HEK293 (cell line): ENCODE measurements around the gene C19orf12.

Experiments used
- AEBP2 ChIP-seq: fragments of 450-650 bp; formaldehyde crosslinking; IDR thresholded peaks from 2 replicates; pipeline ENCODE4 v1.5.1; 2016; ENCODE audit warnings: missing biosample characterization, missing genetic modification characterization, borderline replicate concordance
- HOXC10 ChIP-seq: sonication (generic); formaldehyde crosslinking; IDR thresholded peaks from 2 replicates; pipeline ENCODE4 v1.8.1; 2023; ENCODE audit warnings: mild to moderate bottlenecking, missing genetic modification reagents
- KLF16 ChIP-seq: fragments of 450-650 bp; formaldehyde crosslinking; IDR thresholded peaks from 2 replicates; pipeline ENCODE4 v1.5.1; 2017; ENCODE audit warnings: missing biosample characterization, missing genetic modification characterization
- PATZ1 ChIP-seq: fragments of 450-650 bp; formaldehyde crosslinking; IDR thresholded peaks from 2 replicates; pipeline ENCODE4 v1.5.1; 2016; ENCODE audit warnings: missing biosample characterization, missing genetic modification characterization
- PRDM10 ChIP-seq: fragments of 450-650 bp; formaldehyde crosslinking; IDR thresholded peaks from 2 replicates; pipeline ENCODE4 v1.5.1; 2016; ENCODE audit warnings: missing biosample characterization, missing genetic modification characterization
- REST ChIP-seq: fragments of 450-650 bp; formaldehyde crosslinking; IDR thresholded peaks from 2 replicates; pipeline ENCODE4 v1.5.1; 2016; ENCODE audit warnings: missing biosample characterization, missing genetic modification characterization
- SP3 ChIP-seq: fragments of 450-650 bp; formaldehyde crosslinking; IDR thresholded peaks from 2 replicates; pipeline ENCODE4 v1.5.1; 2016; ENCODE audit warnings: missing biosample characterization, missing genetic modification characterization
- TSHZ1 ChIP-seq: fragments of 450-650 bp; formaldehyde crosslinking; IDR thresholded peaks from 2 replicates; pipeline ENCODE4 v1.5.1; 2016; ENCODE audit warnings: missing biosample characterization, missing genetic modification characterization, borderline replicate concordance
- ZEB2 ChIP-seq: fragments of 450-650 bp; formaldehyde crosslinking; IDR thresholded peaks from 2 replicates; pipeline ENCODE4 v1.5.1; 2016; ENCODE audit warnings: missing biosample characterization, missing genetic modification characterization
- ZFP69B ChIP-seq: fragments of 450-650 bp; formaldehyde crosslinking; IDR thresholded peaks from 2 replicates; pipeline ENCODE4 v1.5.1; 2016; ENCODE audit warnings: missing biosample characterization, missing genetic modification characterization
- ZIC2 ChIP-seq: fragments of 450-650 bp; formaldehyde crosslinking; IDR thresholded peaks from 2 replicates; pipeline ENCODE4 v1.5.1; 2016; ENCODE audit warnings: missing biosample characterization, missing genetic modification characterization
- ZNF16 ChIP-seq: fragments of 450-650 bp; formaldehyde crosslinking; IDR thresholded peaks from 2 replicates; pipeline ENCODE4 v1.5.1; 2016; ENCODE audit warnings: low read depth, missing biosample characterization, missing genetic modification characterization
- ZNF174 ChIP-seq: fragments of 450-650 bp; formaldehyde crosslinking; IDR thresholded peaks from 2 replicates; pipeline ENCODE4 v1.5.0; 2017; ENCODE audit warnings: missing biosample characterization, mild to moderate bottlenecking, missing genetic modification characterization
- ZNF354C ChIP-seq: fragments of 450-650 bp; formaldehyde crosslinking; IDR thresholded peaks from 2 replicates; pipeline ENCODE4 v1.5.1; 2016; ENCODE audit warnings: missing biosample characterization, missing genetic modification characterization, low read depth, borderline replicate concordance
- ZNF366 ChIP-seq: fragments of 450-650 bp; formaldehyde crosslinking; conservative IDR thresholded peaks from 2 replicates; pipeline ENCODE4 v1.5.1; 2016; ENCODE audit warnings: missing biosample characterization, missing genetic modification characterization
- ZNF398 ChIP-seq: fragments of 450-650 bp; formaldehyde crosslinking; IDR thresholded peaks from 2 replicates; pipeline ENCODE4 v1.5.1; 2017; ENCODE audit warnings: missing biosample characterization, missing genetic modification characterization
- ZNF426 ChIP-seq: fragments of 450-650 bp; formaldehyde crosslinking; IDR thresholded peaks from 2 replicates; pipeline ENCODE4 v1.5.1; 2017; ENCODE audit warnings: missing biosample characterization, missing genetic modification characterization, mild to moderate bottlenecking, inconsistent platforms, moderate library complexity
- ZNF530 ChIP-seq: fragments of 450-650 bp; formaldehyde crosslinking; IDR thresholded peaks from 2 replicates; pipeline ENCODE4 v1.5.1; 2016; ENCODE audit warnings: low read depth, missing biosample characterization, missing genetic modification characterization
- ZNF658 ChIP-seq: fragments of 450-650 bp; formaldehyde crosslinking; IDR thresholded peaks from 2 replicates; pipeline ENCODE4; 2016; ENCODE audit warnings: missing biosample characterization, missing genetic modification characterization
- ZNF76 ChIP-seq: fragments of 450-650 bp; formaldehyde crosslinking; IDR thresholded peaks from 2 replicates; pipeline ENCODE4; 2016; ENCODE audit warnings: low read depth, missing biosample characterization, missing genetic modification characterization, borderline replicate concordance
- ZNF791 ChIP-seq: fragments of 450-650 bp; formaldehyde crosslinking; IDR thresholded peaks from 2 replicates; pipeline ENCODE4 v1.5.1; 2016; ENCODE audit warnings: missing biosample characterization, missing genetic modification characterization
- ZSCAN23 ChIP-seq: fragments of 450-650 bp; formaldehyde crosslinking; IDR thresholded peaks from 2 replicates; pipeline ENCODE4 v1.5.1; 2016; ENCODE audit warnings: missing biosample characterization, missing genetic modification characterization

C19orf12 gene

GRCh38 chr19:29662604-29663404 is 52.3 kb downstream of the C19orf12 start (continued):
- no peak for TF ChIP-seq AEBP2 (tag by site-specific recombination)
- TF ChIP-seq ZNF354C (tag by site-specific recombination): no peak
- no peak for TF ChIP-seq ZNF16 (tag by site-specific recombination)
- TF ChIP-seq ZNF76 (tag by site-specific recombination): peak; percentile 67; the same call in 1 of the 2 replicates
- TF ChIP-seq ZEB2: peak; percentile 26; the same call in 1 of the 2 replicates
- no peak for TF ChIP-seq TSHZ1 (tag by site-specific recombination)
- TF ChIP-seq SP3 (tag by site-specific recombination): peak; percentile 13; the same call in 1 of the 2 replicates
- TF ChIP-seq ZNF791: no peak
- peak; percentile 42 for TF ChIP-seq REST
- peak; percentile 100 for TF ChIP-seq ZIC2 (tag by site-specific recombination)
- no peak; the same call in 1 of the 2 replicates for TF ChIP-seq ZFP69B (tag by site-specific recombination)
- TF ChIP-seq ZNF658 (tag by site-specific recombination): no peak
- peak; percentile 54; the same call in 1 of the 2 replicates for TF ChIP-seq ZNF398
- TF ChIP-seq ZNF530: 0 out of 2 replicates have a peak, but pooled peaks have one; percentile 6
- no peak for TF ChIP-seq ZNF174
- TF ChIP-seq KLF16 (tag by site-specific recombination): peak; percentile 20; the same call in 1 of the 2 replicates
- peak; percentile 51 for TF ChIP-seq PATZ1 (tag by site-specific recombination)
- TF ChIP-seq PRDM10 (tag by site-specific recombination): peak; percentile 57
- no peak for TF ChIP-seq HOXC10
- TF ChIP-seq ZNF426 (tag by site-specific recombination): no peak
- TF ChIP-seq ZSCAN23 (tag by site-specific recombination): no peak
- TF ChIP-seq ZNF366 (tag by site-specific recombination): peak; percentile 73
